ENCODE results near the gene ZAP70. TPM values are rescaled to one million over a fixed set of nuclear protein-coding genes. Genes with fewer than 3 reads are reported as not detected.

Gene ZAP70
- total RNA-seq, 1 experiment from 2014 or later, result not detected

DNA sequence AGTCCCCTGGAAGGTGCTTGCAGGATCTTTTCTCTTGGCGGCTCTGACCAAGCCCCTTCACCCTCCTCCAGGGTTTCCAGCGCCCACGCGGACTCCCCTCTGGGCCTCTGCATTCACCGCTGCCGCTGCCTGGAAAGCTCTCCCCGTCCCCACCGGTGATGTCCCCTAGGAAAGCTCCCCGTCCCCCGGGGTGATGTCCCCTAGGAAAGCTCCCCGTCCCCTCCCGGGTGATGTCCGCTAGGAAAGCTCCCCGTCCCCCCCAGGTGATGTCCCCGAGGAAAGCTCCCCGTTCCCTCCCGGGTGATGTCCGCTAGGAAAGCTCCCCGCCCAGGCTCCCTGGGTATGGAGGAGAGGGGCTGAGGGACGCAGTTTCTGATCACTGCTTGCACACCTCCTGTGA lies 27.9 kb downstream of the ZAP70 start:
- in situ Hi-C loops (cut with HindIII; ENCODE audit: low sequenced_read_pairs), result no loop called here
- no peak for DNase-seq (ENCODE audit: low spot score)

- no peak for DNase-seq (ENCODE audit: low spot score)
- in situ Hi-C loops (cut with HindIII; ENCODE audit: low sequenced_read_pairs), result no loop called here
Observed at GRCh38 chr2:97741686-97742085, 28.3 kb downstream of the ZAP70 start.

DNA sequence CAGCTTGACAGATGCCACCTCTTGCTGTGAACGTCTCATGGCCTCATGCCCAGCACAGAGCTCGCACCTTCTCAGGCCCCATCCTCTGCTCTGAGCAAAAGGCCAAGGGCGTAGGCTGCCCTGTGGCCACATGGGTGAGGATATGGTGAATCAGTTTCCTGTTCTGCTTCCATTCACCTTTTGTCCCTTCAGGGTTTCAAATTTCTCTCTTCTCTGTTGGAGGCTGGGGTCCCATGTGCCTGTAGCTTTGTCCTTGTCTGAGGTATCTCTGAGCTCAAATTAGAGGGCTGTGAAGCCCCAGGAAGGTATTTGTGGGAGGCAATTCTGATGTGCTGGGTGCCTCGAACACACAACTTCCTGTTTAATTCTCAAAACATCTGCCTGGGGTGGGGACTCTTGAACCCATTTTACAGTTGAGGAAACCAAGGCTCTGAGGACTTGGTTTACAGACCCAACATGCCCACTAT lies 29.0 kb downstream of the ZAP70 start:
- no peak for DNase-seq (ENCODE audit: low spot score)
- in situ Hi-C loops (cut with HindIII; ENCODE audit: low sequenced_read_pairs), result no loop called here

- DNase-seq (ENCODE audit: low spot score), result no peak
- in situ Hi-C loops (cut with HindIII; ENCODE audit: low sequenced_read_pairs), result no loop called here
Observed at GRCh38 chr2:97743913-97744312, 30.5 kb downstream of the ZAP70 start.

GRCh38 chr2:97745474-97746174 lies 32.2 kb downstream of the ZAP70 start:
- in situ Hi-C loops (cut with HindIII; ENCODE audit: low sequenced_read_pairs), result no loop called here
- DNase-seq (ENCODE audit: low spot score), result no peak

GRCh38 chr2:97747285-97747684 lies 33.9 kb downstream of the ZAP70 start:
- peak; percentile 88 for DNase-seq (ENCODE audit: low spot score)
- in situ Hi-C loops (cut with HindIII; ENCODE audit: low sequenced_read_pairs), result no loop called here

DNA sequence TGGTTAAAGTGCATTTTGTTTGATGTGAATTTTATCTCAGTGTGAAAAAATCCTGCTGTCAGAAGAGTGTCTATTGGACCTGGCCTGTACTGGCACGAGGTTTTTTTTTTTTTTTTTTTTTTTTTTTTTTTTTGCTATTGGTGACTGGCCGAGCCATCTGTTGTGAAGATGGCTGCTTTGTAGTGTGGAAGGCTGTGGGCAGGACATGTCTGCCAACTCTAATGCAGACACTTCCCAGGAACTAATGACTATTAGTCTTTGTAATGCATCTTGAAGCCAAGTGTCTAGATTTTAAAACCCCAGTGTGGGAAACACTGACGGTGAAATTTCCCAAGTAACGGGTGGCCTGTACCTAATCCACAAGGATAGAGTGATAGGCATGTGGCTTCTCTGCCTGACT lies 34.3 kb downstream of the ZAP70 start:
- in situ Hi-C loops (cut with HindIII; ENCODE audit: low sequenced_read_pairs), result no loop called here
- peak; percentile 89 for DNase-seq (ENCODE audit: low spot score)

GRCh38 chr2:97749581-97749980 lies 36.2 kb downstream of the ZAP70 start:
- in situ Hi-C loops (cut with HindIII; ENCODE audit: low sequenced_read_pairs), result no loop called here
- DNase-seq (ENCODE audit: low spot score), result no peak

- DNase-seq (ENCODE audit: low spot score), result no peak
- in situ Hi-C loops (cut with HindIII; ENCODE audit: low sequenced_read_pairs), result no loop called here
Observed at GRCh38 chr2:97750017-97750416, 36.6 kb downstream of the ZAP70 start.

GRCh38 chr2:97751752-97752151 lies 38.4 kb downstream of the ZAP70 start:
- no peak for DNase-seq (ENCODE audit: low spot score)
- in situ Hi-C loops (cut with HindIII; ENCODE audit: low sequenced_read_pairs), result no loop called here

DNA sequence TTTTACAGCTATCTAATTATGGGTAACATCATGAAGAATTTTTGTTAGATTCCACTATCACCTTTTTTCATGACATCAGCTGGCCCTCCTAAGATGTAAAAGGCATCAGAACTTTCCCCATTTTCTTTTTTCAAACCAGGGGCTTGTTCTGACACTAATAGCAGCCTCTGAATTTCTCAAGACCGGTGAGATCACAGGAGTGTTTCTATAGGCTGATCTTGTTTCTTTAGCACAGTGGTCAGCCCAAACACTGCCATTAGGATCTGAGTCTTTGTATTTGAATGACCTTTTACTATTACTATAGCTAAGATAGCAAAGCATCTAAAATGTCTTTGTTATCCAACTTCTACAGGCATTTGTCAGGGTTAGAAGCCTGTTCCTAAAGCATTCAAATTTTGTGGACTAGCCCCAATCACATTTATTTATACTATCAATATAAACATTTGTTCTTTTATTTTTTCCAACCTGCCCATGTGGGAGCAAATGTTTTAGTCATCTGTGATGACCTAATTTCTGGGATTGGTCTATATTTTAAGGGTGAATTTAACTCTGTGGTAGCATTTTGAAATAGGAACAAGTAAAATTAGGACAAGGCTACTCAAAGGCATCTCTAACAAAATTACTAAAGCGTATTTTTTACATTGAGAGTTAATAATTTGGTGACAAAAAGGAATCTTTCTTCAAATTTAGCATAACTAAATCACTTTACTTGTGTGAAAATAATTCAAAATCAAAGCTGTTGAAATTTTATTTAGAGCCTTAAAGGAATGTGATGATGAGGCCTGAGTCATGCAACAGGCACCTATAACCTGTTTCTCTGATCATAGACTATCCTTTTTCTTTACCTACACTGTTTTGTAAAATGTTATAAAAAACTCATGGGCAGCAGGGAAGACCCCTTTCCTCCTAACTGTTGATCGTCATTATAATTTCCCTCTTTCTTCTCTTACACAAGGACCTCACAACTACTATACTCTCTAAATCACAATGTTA lies 39.3 kb downstream of the ZAP70 start:
- DNase-seq (ENCODE audit: low spot score), result no peak
- in situ Hi-C loops (cut with HindIII; ENCODE audit: low sequenced_read_pairs), result no loop called here

- DNase-seq (ENCODE audit: low spot score), result no peak
- in situ Hi-C loops (cut with HindIII; ENCODE audit: low sequenced_read_pairs), result no loop called here
Observed at GRCh38 chr2:97754690-97755346, 41.4 kb downstream of the ZAP70 start.

GRCh38 chr2:97755491-97755890 lies 42.1 kb downstream of the ZAP70 start:
- in situ Hi-C loops (cut with HindIII; ENCODE audit: low sequenced_read_pairs), result no loop called here
- DNase-seq (ENCODE audit: low spot score), result no peak

- in situ Hi-C loops (cut with HindIII; ENCODE audit: low sequenced_read_pairs), result no loop called here
- DNase-seq (ENCODE audit: low spot score), result no peak
Observed at GRCh38 chr2:97757062-97757461, 43.7 kb downstream of the ZAP70 start.

- in situ Hi-C loops (cut with HindIII; ENCODE audit: low sequenced_read_pairs), result no loop called here
- no peak for DNase-seq (ENCODE audit: low spot score)
Observed at GRCh38 chr2:97758131-97758705, 44.8 kb downstream of the ZAP70 start.

DNA sequence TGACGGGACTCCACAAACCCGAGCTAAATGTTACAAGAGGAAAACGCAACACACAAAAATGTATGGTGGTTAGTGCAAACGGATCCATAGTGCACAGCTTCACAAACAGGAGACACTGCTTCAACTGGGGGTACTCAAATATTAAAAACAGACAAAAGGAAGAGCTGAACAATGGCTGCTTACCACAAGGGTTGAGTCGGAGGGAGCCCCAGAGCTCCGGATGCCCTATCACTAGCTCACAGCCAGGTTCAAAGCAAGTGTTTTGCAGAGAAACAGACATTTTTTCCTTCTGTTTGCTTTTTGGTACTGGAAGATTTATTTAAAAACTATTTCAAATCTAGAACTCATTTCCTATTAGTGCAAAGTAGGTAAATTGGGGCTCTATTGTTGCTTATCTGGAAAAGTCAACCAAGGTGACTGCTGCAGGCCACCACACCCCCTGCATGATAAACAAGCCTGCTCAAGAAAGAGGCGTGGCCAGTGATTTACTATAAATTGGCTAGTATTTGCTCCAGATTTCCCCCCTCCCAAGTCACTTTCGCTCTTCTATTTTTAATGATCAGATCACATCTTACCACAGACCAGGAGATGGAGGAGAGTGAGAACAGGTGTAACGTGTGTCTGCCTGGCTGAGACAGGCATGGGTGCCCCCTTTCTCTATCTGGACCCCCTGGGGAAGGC lies 46.5 kb downstream of the ZAP70 start:
- in situ Hi-C loops (cut with HindIII; ENCODE audit: low sequenced_read_pairs), result no loop called here
- DNase-seq (ENCODE audit: low spot score), result no peak

- in situ Hi-C loops (cut with HindIII; ENCODE audit: low sequenced_read_pairs), result no loop called here
Observed at GRCh38 chr2:97760480-97761049, 47.2 kb downstream of the ZAP70 start.

DNA sequence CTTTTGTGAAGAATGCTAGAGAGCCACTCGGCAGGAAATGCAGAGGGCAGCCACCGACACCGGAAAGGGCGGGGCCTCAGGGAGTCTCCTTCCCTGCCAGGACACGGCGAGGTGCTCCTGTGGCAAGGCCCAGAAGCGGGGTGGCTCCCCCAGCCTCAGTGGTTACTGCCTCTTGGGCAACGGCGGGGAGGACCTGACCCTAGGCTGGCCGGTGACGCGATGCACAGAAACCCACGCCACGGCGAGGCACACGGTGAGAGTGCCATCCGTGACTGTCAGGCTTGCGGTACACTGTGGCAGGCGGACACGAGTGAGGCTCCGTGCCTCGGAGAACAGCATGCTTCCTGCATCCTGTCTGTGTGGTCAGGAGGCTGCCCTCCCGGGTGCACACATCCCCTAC lies 47.8 kb downstream of the ZAP70 start:
- no peak for DNase-seq (ENCODE audit: low spot score)
- in situ Hi-C loops (cut with HindIII; ENCODE audit: low sequenced_read_pairs), result no loop called here

More at GRCh38 chr2:97760480-97761049, 47.2 kb downstream of the ZAP70 start:
- no peak for DNase-seq (ENCODE audit: low spot score)

All from G401 (cell line).